ENCODE results near the gene ARMC3.
"Not testable (repeated sequence)": the region's sequence is repeated elsewhere in the genome, so short reads cannot be mapped to it uniquely, and the experiment has no call there.

GRCh38 chr10:22902147-22902546, 25.7 kb upstream of the ARMC3 start:
- TF ChIP-seq, protein P1, sequence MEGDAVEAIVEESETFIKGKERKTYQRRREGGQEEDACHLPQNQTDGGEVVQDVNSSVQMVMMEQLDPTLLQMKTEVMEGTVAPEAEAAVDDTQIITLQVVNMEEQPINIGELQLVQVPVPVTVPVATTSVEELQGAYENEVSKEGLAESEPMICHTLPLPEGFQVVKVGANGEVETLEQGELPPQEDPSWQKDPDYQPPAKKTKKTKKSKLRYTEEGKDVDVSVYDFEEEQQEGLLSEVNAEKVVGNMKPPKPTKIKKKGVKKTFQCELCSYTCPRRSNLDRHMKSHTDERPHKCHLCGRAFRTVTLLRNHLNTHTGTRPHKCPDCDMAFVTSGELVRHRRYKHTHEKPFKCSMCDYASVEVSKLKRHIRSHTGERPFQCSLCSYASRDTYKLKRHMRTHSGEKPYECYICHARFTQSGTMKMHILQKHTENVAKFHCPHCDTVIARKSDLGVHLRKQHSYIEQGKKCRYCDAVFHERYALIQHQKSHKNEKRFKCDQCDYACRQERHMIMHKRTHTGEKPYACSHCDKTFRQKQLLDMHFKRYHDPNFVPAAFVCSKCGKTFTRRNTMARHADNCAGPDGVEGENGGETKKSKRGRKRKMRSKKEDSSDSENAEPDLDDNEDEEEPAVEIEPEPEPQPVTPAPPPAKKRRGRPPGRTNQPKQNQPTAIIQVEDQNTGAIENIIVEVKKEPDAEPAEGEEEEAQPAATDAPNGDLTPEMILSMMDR (IDR thresholded peaks at IDR 0.05; ENCODE audit: low read depth, low read length, poor library complexity, severe bottlenecking), result not testable (repeated sequence)
- not testable (repeated sequence) for TF ChIP-seq EZH2phosphoT487 (IDR thresholded peaks at IDR 0.05; ENCODE audit: borderline replicate concordance, low read length)

Measured in DOHH2 (cell line).